ENCODE data around the gene HS3ST3A1.

The HS3ST3A1 gene

GRCh38 chr17:13465678-13466077 is 136.1 kb downstream of the HS3ST3A1 start:
- DNase-seq (ENCODE audit: low read depth) = no peak
- H3K4me3 ChIP-seq (ENCODE audit: low read length) = no peak overlapping the region
- no peak for TF ChIP-seq CTCF (conservative IDR thresholded peaks at IDR 0.05; ENCODE audit: low read depth, low read length)

- DNase-seq (ENCODE audit: low read depth) = peak; percentile 21
- no peak overlapping the region for H3K4me3 ChIP-seq (ENCODE audit: low read length)
- TF ChIP-seq CTCF (conservative IDR thresholded peaks at IDR 0.05; ENCODE audit: low read depth, low read length) = no peak
Measured at GRCh38 chr17:13462673-13463124, 139.0 kb downstream of the HS3ST3A1 start.

DNA sequence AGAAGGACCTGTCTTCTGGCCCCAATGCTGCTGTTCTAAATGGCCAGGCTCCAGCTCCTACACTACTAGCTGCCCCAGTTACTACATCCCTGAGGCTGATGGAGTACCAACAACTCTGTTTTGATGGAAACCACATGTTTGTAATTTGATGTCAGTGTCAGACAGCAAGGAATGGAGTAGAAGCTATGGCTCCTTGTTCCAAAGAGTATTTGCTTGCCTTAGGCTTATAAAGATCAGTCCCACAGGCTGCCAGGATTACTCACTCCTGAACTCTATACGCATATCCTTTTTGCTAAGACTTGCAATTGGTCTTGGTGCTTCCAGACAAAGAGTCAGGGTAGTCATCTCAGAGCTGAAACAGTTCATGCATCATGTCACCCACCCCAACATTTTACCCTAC is 139.6 kb downstream of the HS3ST3A1 start:
- DNase-seq (ENCODE audit: low read depth) = no peak
- no peak overlapping the region for H3K4me3 ChIP-seq (ENCODE audit: low read length)
- TF ChIP-seq CTCF (conservative IDR thresholded peaks at IDR 0.05; ENCODE audit: low read depth, low read length) = no peak

GRCh38 chr17:13460261-13461000 is 141.3 kb downstream of the HS3ST3A1 start:
- no peak for TF ChIP-seq CTCF (conservative IDR thresholded peaks at IDR 0.05; ENCODE audit: low read depth, low read length)
- H3K4me3 ChIP-seq (ENCODE audit: low read length) = no peak overlapping the region
- DNase-seq (ENCODE audit: low read depth) = no peak

DNA sequence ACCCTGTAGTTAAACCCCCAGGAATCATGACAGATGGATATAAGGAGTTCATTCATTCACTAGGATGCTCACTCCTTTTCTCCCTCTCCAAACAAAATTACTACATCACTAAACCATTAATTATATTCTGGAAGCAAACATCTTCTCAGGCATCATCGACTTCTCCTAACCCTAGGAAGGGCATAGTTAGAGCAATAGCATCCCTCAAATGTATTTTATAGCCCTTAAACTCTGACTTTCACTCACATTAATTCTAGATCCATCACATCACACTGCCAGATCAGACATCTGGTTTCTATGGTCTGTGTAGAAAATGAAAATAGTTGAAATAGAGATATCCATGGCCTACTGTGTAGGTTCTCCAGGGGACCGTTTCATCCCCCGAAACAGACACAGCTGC is 143.9 kb downstream of the HS3ST3A1 start:
- H3K4me3 ChIP-seq (ENCODE audit: low read length) = no peak overlapping the region
- no peak for TF ChIP-seq CTCF (conservative IDR thresholded peaks at IDR 0.05; ENCODE audit: low read depth, low read length)

More for the DNA sequence above, 143.9 kb downstream of the HS3ST3A1 start:
- no peak for DNase-seq (ENCODE audit: low read depth)

Data from retinal pigment epithelial cell (primary cell).